WTC11 (cell line): ENCODE results near the gene RHEB. TPM values are rescaled to one million over a fixed set of nuclear protein-coding genes. Genes with fewer than 3 reads are reported as not detected.

ENCODE experiments used
- ATAC-seq: fragments of 200-7000 bp; cut with Tn5 transposase; 2 replicates; pipeline ENCODE4 v1.10.0; 2021; ENCODE audit warnings: mild to moderate bottlenecking, moderate library complexity
- CTCF ChIA-PET: fragments of 300-600 bp; sonication (Branson Sonifier 250); formaldehyde crosslinking; loops from one replicate; lab custom pipeline; 2021; ENCODE audit warnings: antibody characterized with exemption; lab: Charles Lee
- POLR2A ChIA-PET: fragments of 350-600 bp; sonication (Branson Sonifier 250); formaldehyde crosslinking; loops from one replicate; lab custom pipeline; 2021; ENCODE audit warnings: antibody characterized with exemption; lab: Charles Lee
- DNase-seq: peaks from one replicate; pipeline ENCODE4 v3.0.0; 2021; ENCODE audit warnings: low spot score
- H3K27ac Mint-ChIP-seq: 2 replicates; pipeline ENCODE4 v1.8.0; 2021; ENCODE audit warnings: mixed read lengths
- H3K27me3 Mint-ChIP-seq: 2 replicates; pipeline ENCODE4 v1.8.0; 2021; ENCODE audit warnings: low read depth, mild to moderate bottlenecking, moderate library complexity, mixed read lengths
- H3K36me3 Mint-ChIP-seq: 2 replicates; pipeline ENCODE4 v1.8.0; 2021; ENCODE audit warnings: mixed read lengths
- H3K4me1 Mint-ChIP-seq: 2 replicates; pipeline ENCODE4 v1.8.0; 2022; ENCODE audit warnings: mixed read lengths
- H3K4me3 Mint-ChIP-seq: 2 replicates; pipeline ENCODE4 v1.8.0; 2021; ENCODE audit warnings: mild to moderate bottlenecking, moderate library complexity, mixed read lengths
- H3K9me3 Mint-ChIP-seq: 2 replicates; pipeline ENCODE4 v1.8.0; 2021; ENCODE audit warnings: mixed read lengths
- CREB1 ChIP-seq: sonication (generic); formaldehyde crosslinking; IDR thresholded peaks from 2 replicates; pipeline ENCODE4 v1.8.0; 2023; ENCODE audit warnings: mild to moderate bottlenecking, missing genetic modification reagents
- FOXK1 ChIP-seq: sonication (generic); formaldehyde crosslinking; IDR thresholded peaks from 2 replicates; pipeline ENCODE4 v1.8.0; 2022; ENCODE audit warnings: mild to moderate bottlenecking, moderate library complexity, missing genetic modification reagents
- JAZF1 ChIP-seq: fragments of 250-450 bp; sonication (Bioruptor Pico); IDR thresholded peaks from 2 replicates; pipeline ENCODE4 v1.9.0; 2021; ENCODE audit warnings: moderate library complexity, mild to moderate bottlenecking, inconsistent platforms
- SP1 ChIP-seq: sonication (generic); formaldehyde crosslinking; conservative IDR thresholded peaks from 2 replicates; pipeline ENCODE4 v1.8.1; 2022; ENCODE audit warnings: missing genetic modification reagents
- TP53 ChIP-seq: sonication (generic); formaldehyde crosslinking; IDR thresholded peaks from 2 replicates; pipeline ENCODE4 v1.8.1; 2023; ENCODE audit warnings: mild to moderate bottlenecking, missing genetic modification reagents
- ZNF138 ChIP-seq: sonication (generic); formaldehyde crosslinking; conservative IDR thresholded peaks from 2 replicates; pipeline ENCODE4 v1.8.1; 2022; ENCODE audit warnings: mild to moderate bottlenecking, moderate library complexity, missing genetic modification reagents
- ZNF416 ChIP-seq: fragments of 250-450 bp; sonication (Bioruptor Pico); IDR thresholded peaks from 2 replicates; pipeline ENCODE4 v1.9.0; 2021; ENCODE audit warnings: mild to moderate bottlenecking, inconsistent platforms
- total RNA-seq: library from RNA; stranded (reverse); gene quantifications from 3 replicates; pipeline ENCODE4 v1.2.3, GENCODE V29; 2021
- TF ChIP-seq, protein P1 (sequence below): fragments of 250-450 bp; sonication (Bioruptor Pico); IDR thresholded peaks from 2 replicates; pipeline ENCODE4 v1.9.0; 2021; ENCODE audit warnings: mild to moderate bottlenecking, borderline replicate concordance
- TF ChIP-seq, protein P2 (sequence below): fragments of 250-450 bp; sonication (Bioruptor Pico); IDR thresholded peaks from 2 replicates; pipeline ENCODE4 v1.9.0; 2021; ENCODE audit warnings: mild to moderate bottlenecking
- TF ChIP-seq, protein P3 (sequence below): sonication (generic); formaldehyde crosslinking; IDR thresholded peaks from 2 replicates; pipeline ENCODE4 v1.8.1; 2023; ENCODE audit warnings: mild to moderate bottlenecking, missing genetic modification reagents, borderline replicate concordance
- TF ChIP-seq, protein P4 (sequence below): sonication (generic); formaldehyde crosslinking; conservative IDR thresholded peaks from 2 replicates; pipeline ENCODE4 v1.8.1; 2023; ENCODE audit warnings: mild to moderate bottlenecking, low read depth, missing genetic modification reagents, moderate library complexity
- TF ChIP-seq, protein P5 (sequence below): fragments of 250-450 bp; sonication (Bioruptor Pico); IDR thresholded peaks from 2 replicates; pipeline ENCODE4 v1.9.0; 2021; ENCODE audit warnings: moderate library complexity, mild to moderate bottlenecking, inconsistent platforms, borderline replicate concordance
- TF ChIP-seq, protein P6 (sequence below): sonication (generic); formaldehyde crosslinking; conservative IDR thresholded peaks from 2 replicates; pipeline ENCODE4 v1.8.1; 2022; ENCODE audit warnings: mild to moderate bottlenecking, missing genetic modification reagents
- TF ChIP-seq, protein P7 (sequence below): sonication (generic); formaldehyde crosslinking; IDR thresholded peaks from 2 replicates; pipeline ENCODE4 v1.8.0; 2022; ENCODE audit warnings: mild to moderate bottlenecking, missing genetic modification reagents
- TF ChIP-seq, protein P8 (sequence below): fragments of 250-450 bp; sonication (Bioruptor Pico); conservative IDR thresholded peaks from 2 replicates; pipeline ENCODE4 v1.9.0; 2021; ENCODE audit warnings: mild to moderate bottlenecking

RHEB gene
- total RNA-seq, 1 experiment from 2014 or later, result 133 TPM

DNA sequence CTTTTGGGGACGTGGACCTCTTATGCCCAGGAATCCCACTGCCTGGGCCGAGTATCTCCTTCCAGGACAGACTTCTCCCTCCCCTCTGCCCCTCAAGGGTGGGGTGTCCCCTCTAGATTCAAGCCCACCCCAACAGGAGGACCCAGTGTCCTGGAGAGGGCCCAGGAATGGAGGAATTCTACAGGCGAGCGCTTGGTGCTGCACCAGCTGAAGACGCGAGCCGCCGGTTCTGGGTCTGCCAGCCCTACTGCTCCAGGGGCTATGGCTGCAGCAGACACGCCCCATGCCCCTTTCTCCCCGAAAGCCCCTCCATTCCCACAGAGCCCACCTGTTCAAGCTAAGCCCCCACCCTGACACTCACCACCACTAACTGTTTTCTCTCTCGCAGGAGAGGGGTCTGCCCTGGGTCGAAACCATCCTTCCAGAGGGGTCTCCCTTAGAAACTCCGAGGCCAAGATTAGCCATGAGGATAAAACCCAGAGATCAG, 88.4 kb downstream of the RHEB start (continued):
- TF ChIP-seq, protein P1, sequence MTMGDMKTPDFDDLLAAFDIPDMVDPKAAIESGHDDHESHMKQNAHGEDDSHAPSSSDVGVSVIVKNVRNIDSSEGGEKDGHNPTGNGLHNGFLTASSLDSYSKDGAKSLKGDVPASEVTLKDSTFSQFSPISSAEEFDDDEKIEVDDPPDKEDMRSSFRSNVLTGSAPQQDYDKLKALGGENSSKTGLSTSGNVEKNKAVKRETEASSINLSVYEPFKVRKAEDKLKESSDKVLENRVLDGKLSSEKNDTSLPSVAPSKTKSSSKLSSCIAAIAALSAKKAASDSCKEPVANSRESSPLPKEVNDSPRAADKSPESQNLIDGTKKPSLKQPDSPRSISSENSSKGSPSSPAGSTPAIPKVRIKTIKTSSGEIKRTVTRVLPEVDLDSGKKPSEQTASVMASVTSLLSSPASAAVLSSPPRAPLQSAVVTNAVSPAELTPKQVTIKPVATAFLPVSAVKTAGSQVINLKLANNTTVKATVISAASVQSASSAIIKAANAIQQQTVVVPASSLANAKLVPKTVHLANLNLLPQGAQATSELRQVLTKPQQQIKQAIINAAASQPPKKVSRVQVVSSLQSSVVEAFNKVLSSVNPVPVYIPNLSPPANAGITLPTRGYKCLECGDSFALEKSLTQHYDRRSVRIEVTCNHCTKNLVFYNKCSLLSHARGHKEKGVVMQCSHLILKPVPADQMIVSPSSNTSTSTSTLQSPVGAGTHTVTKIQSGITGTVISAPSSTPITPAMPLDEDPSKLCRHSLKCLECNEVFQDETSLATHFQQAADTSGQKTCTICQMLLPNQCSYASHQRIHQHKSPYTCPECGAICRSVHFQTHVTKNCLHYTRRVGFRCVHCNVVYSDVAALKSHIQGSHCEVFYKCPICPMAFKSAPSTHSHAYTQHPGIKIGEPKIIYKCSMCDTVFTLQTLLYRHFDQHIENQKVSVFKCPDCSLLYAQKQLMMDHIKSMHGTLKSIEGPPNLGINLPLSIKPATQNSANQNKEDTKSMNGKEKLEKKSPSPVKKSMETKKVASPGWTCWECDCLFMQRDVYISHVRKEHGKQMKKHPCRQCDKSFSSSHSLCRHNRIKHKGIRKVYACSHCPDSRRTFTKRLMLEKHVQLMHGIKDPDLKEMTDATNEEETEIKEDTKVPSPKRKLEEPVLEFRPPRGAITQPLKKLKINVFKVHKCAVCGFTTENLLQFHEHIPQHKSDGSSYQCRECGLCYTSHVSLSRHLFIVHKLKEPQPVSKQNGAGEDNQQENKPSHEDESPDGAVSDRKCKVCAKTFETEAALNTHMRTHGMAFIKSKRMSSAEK (CRISPR knock-in tag), result no peak
- TF ChIP-seq, protein P2, sequence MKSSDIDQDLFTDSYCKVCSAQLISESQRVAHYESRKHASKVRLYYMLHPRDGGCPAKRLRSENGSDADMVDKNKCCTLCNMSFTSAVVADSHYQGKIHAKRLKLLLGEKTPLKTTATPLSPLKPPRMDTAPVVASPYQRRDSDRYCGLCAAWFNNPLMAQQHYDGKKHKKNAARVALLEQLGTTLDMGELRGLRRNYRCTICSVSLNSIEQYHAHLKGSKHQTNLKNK (CRISPR knock-in tag), result no peak
- no peak for TF ChIP-seq CREB1
- TF ChIP-seq, protein P3, sequence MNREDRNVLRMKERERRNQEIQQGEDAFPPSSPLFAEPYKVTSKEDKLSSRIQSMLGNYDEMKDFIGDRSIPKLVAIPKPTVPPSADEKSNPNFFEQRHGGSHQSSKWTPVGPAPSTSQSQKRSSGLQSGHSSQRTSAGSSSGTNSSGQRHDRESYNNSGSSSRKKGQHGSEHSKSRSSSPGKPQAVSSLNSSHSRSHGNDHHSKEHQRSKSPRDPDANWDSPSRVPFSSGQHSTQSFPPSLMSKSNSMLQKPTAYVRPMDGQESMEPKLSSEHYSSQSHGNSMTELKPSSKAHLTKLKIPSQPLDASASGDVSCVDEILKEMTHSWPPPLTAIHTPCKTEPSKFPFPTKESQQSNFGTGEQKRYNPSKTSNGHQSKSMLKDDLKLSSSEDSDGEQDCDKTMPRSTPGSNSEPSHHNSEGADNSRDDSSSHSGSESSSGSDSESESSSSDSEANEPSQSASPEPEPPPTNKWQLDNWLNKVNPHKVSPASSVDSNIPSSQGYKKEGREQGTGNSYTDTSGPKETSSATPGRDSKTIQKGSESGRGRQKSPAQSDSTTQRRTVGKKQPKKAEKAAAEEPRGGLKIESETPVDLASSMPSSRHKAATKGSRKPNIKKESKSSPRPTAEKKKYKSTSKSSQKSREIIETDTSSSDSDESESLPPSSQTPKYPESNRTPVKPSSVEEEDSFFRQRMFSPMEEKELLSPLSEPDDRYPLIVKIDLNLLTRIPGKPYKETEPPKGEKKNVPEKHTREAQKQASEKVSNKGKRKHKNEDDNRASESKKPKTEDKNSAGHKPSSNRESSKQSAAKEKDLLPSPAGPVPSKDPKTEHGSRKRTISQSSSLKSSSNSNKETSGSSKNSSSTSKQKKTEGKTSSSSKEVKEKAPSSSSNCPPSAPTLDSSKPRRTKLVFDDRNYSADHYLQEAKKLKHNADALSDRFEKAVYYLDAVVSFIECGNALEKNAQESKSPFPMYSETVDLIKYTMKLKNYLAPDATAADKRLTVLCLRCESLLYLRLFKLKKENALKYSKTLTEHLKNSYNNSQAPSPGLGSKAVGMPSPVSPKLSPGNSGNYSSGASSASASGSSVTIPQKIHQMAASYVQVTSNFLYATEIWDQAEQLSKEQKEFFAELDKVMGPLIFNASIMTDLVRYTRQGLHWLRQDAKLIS, result no peak
- TF ChIP-seq, protein P4, sequence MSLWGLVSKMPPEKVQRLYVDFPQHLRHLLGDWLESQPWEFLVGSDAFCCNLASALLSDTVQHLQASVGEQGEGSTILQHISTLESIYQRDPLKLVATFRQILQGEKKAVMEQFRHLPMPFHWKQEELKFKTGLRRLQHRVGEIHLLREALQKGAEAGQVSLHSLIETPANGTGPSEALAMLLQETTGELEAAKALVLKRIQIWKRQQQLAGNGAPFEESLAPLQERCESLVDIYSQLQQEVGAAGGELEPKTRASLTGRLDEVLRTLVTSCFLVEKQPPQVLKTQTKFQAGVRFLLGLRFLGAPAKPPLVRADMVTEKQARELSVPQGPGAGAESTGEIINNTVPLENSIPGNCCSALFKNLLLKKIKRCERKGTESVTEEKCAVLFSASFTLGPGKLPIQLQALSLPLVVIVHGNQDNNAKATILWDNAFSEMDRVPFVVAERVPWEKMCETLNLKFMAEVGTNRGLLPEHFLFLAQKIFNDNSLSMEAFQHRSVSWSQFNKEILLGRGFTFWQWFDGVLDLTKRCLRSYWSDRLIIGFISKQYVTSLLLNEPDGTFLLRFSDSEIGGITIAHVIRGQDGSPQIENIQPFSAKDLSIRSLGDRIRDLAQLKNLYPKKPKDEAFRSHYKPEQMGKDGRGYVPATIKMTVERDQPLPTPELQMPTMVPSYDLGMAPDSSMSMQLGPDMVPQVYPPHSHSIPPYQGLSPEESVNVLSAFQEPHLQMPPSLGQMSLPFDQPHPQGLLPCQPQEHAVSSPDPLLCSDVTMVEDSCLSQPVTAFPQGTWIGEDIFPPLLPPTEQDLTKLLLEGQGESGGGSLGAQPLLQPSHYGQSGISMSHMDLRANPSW, result no peak
- TF ChIP-seq FOXK1 (CRISPR knock-in tag), result no peak
- TF ChIP-seq, protein P5, sequence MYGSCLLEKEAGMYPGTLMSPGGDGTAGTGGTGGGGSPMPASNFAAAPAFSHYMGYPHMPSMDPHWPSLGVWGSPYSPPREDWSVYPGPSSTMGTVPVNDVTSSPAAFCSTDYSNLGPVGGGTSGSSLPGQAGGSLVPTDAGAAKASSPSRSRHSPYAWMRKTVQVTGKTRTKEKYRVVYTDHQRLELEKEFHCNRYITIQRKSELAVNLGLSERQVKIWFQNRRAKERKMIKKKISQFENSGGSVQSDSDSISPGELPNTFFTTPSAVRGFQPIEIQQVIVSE (CRISPR knock-in tag), result no peak

DNA sequence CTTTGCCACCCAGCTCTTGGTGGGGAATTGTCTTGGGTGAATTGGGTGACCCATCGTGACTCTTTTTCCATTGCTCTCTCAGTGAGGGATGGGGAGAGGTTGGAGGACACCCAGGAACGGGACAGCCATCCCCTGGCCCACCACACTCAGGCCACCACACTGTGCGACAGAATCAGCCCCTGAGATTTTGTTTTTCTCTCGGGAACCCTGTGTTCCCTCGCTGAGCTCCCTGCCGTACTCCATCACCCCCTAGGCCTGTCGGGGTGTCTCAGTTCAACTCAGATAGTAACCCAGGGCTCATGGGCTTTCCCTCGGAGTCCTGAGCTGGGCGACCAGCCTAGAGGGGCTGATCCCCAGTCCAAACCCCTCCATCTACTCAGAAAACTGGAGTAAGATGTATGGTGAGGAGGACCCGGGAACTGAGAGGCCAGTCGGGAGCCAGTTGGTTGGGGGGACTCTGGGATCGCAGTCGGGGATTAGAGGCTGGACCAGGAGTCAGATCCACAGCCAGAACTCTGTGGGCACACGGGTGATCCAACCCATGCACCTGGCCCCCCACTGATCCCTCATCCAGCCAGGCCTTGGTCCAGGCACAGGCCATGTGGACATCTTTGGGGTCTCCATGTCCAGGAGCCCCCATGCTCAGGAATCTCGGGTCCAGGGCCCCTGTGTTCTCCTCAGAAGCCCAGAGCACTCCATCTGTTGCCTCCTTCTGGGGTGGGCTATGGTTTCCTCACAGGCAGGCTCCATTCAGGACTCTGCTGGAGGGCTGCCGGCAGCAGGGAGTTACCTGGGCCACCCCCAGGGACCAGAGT, 89.1 kb downstream of the RHEB start:
- H3K9me3 Mint-ChIP-seq, result no peaks in the 10 kb centered on the region
- POLR2A ChIA-PET, result no interaction called here
- H3K36me3 Mint-ChIP-seq, result no peaks in the 10 kb centered on the region
- CTCF ChIA-PET, result interaction anchor here (1.2 kb wide), 1 partner anchor 10 kb away, joined by 5 read pairs; the partner anchor contains the start of gene CRYGN
- TF ChIP-seq ZNF138 (CRISPR knock-in tag) (no peak), SP1 (no peak), ZNF416 (no peak), JAZF1 (CRISPR knock-in tag) (no peak), TP53 (CRISPR knock-in tag) (no peak)
- TF ChIP-seq, protein P6, sequence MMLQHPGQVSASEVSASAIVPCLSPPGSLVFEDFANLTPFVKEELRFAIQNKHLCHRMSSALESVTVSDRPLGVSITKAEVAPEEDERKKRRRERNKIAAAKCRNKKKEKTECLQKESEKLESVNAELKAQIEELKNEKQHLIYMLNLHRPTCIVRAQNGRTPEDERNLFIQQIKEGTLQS, result no peak
- TF ChIP-seq, protein P7, sequence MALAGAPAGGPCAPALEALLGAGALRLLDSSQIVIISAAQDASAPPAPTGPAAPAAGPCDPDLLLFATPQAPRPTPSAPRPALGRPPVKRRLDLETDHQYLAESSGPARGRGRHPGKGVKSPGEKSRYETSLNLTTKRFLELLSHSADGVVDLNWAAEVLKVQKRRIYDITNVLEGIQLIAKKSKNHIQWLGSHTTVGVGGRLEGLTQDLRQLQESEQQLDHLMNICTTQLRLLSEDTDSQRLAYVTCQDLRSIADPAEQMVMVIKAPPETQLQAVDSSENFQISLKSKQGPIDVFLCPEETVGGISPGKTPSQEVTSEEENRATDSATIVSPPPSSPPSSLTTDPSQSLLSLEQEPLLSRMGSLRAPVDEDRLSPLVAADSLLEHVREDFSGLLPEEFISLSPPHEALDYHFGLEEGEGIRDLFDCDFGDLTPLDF, result no peak
- TF ChIP-seq, protein P2 (CRISPR knock-in tag), result no peak
- TF ChIP-seq, protein P8, sequence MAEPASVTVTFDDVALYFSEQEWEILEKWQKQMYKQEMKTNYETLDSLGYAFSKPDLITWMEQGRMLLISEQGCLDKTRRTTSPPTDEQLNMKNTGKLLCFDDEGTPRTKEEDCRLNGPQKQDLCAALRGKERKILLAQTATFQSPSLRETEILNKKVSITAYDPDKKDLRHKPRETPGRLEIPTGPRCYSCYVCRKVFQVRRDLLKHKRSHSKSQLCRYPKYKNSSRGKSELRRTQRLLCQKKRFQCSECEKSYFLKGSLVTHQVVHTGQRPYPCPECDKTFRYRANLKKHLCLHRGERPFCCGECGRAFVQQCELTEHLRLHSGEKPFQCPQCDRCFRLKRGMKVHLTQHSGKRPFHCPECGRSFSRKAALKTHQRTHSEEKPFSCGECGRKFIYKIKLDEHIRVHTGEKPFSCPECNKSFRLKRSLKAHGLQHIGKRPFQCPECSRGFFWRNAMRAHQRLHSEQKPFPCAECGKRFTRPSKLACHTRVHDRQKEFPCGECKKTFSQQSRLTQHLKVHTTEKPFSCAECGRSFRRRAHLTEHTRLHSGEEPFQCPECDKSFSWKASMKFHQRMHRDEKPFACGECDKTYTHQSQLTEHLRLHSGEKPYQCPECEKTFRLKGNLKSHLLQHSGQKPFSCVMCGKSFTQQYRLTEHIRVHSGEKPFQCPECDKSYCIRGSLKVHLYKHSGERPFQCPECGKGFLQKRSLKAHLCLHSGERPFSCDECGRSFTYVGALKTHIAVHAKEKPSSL (CRISPR knock-in tag), result no peak
- ATAC-seq (no peak), DNase-seq (no peak)
- H3K4me3 Mint-ChIP-seq, result no peak overlapping the region
- no peaks in the 10 kb centered on the region for H3K27me3 Mint-ChIP-seq
- H3K27ac Mint-ChIP-seq, result no peak overlapping the region
- peaks cover 32% of the 10 kb centered on the region for H3K4me1 Mint-ChIP-seq
